Measurements from ENCODE around the gene GABRR2.

DNA sequence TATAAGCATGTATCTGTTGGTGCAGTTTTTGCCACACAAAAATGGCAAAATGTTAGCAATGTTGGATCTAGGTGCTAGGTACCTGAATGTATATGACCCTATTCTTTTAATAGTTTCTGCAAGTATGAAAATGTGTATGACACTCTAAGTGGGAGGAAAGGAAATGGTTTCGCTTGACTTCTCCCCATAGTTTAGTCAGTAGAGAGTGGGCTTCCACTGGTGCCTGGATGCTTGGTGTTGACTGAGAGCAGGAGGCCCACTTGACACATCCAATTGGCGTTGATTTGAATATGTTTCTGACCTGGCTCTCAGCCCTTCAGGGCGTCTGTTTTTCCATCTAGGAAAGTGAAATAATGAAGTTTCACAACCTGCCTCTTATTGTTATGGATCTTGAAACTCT lies 56.2 kb downstream of the GABRR2 start:
- TF ChIP-seq, protein P1, sequence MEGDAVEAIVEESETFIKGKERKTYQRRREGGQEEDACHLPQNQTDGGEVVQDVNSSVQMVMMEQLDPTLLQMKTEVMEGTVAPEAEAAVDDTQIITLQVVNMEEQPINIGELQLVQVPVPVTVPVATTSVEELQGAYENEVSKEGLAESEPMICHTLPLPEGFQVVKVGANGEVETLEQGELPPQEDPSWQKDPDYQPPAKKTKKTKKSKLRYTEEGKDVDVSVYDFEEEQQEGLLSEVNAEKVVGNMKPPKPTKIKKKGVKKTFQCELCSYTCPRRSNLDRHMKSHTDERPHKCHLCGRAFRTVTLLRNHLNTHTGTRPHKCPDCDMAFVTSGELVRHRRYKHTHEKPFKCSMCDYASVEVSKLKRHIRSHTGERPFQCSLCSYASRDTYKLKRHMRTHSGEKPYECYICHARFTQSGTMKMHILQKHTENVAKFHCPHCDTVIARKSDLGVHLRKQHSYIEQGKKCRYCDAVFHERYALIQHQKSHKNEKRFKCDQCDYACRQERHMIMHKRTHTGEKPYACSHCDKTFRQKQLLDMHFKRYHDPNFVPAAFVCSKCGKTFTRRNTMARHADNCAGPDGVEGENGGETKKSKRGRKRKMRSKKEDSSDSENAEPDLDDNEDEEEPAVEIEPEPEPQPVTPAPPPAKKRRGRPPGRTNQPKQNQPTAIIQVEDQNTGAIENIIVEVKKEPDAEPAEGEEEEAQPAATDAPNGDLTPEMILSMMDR (IDR thresholded peaks at IDR 0.05) = no peak
- TF ChIP-seq POLR2A (IDR thresholded peaks at IDR 0.05) = no peak
